Hepatocyte (in vitro differentiated cells): Measurements from ENCODE around the gene SH3RF3. TPM values are rescaled to one million over a fixed set of nuclear protein-coding genes. Genes with fewer than 3 reads are reported as not detected.
A peak's percentile ranks its signal among the peaks of the same experiment; 100 is the strongest.

ENCODE experiments used
- DNase-seq: peaks from one replicate; pipeline ENCODE4 v3.0.0-alpha.2; 2016; ENCODE audit warnings: low spot score
- H2AFZ ChIP-seq: fragments of 200-600 bp; sonication (generic); 2 replicates; pipeline ENCODE4 v1.6.0; 2016; ENCODE audit warnings: antibody characterized with exemption, mild to moderate bottlenecking
- H3K27ac ChIP-seq: fragments of 200-600 bp; sonication (generic); 2 replicates; pipeline ENCODE4 v1.5.1; 2016; ENCODE audit warnings: mild to moderate bottlenecking
- H3K27me3 ChIP-seq: fragments of 200-600 bp; sonication (generic); 2 replicates; pipeline ENCODE4 v1.6.1; 2016
- H3K36me3 ChIP-seq: fragments of 200-600 bp; sonication (generic); replicated peaks from 2 replicates; pipeline ENCODE4 v1.5.1; 2016; ENCODE audit warnings: low read depth; ENCODE audit not compliant: insufficient read depth
- H3K4me1 ChIP-seq: fragments of 200-600 bp; sonication (generic); 2 replicates; pipeline ENCODE4 v1.5.1; 2016; ENCODE audit warnings: mild to moderate bottlenecking, moderate library complexity; ENCODE audit not compliant: insufficient read depth
- H3K4me2 ChIP-seq: fragments of 200-600 bp; sonication (generic); 2 replicates; pipeline ENCODE4 v1.6.0; 2016
- H3K4me3 ChIP-seq: fragments of 200-600 bp; sonication (generic); 2 replicates; pipeline ENCODE4 v1.5.1; 2016; ENCODE audit warnings: mild to moderate bottlenecking
- H3K79me2 ChIP-seq: fragments of 200-600 bp; sonication (generic); 2 replicates; pipeline ENCODE4 v1.6.0; 2017; ENCODE audit warnings: mild to moderate bottlenecking
- H3K9me2 ChIP-seq: fragments of 200-600 bp; sonication (generic); replicated peaks from 2 replicates; pipeline ENCODE4 v1.6.0; 2017; ENCODE audit warnings: mild to moderate bottlenecking; ENCODE audit not compliant: insufficient read depth
- H3K9me3 ChIP-seq: fragments of 200-600 bp; sonication (generic); 2 replicates; pipeline ENCODE4 v1.5.1; 2016; ENCODE audit warnings: low read depth, mild to moderate bottlenecking
- H4K20me1 ChIP-seq: fragments of 200-600 bp; sonication (generic); 2 replicates; pipeline ENCODE4 v1.6.0; 2016; ENCODE audit warnings: mild to moderate bottlenecking; ENCODE audit not compliant: insufficient read depth, poor library complexity, severe bottlenecking
- EZH2 ChIP-seq: fragments of 200-600 bp; sonication (generic); IDR thresholded peaks from 2 replicates; pipeline ENCODE4 v1.6.1; 2016; ENCODE audit warnings: antibody characterized with exemption, mild to moderate bottlenecking, borderline replicate concordance
- EZH2phosphoT487 ChIP-seq: fragments of 200-600 bp; sonication (generic); IDR thresholded peaks from one replicate; pipeline ENCODE4 v1.6.1; 2018; ENCODE audit warnings: antibody characterized with exemption, mild to moderate bottlenecking, low read depth, moderate library complexity; ENCODE audit not compliant: unreplicated experiment, severe bottlenecking
- WGBS: methylation state at CpG from one replicate; pipeline ENCODE4 v1.1.6; 2016; ENCODE audit warnings: low lambda C conversion rate; ENCODE audit errors: missing lambda C conversion rate; 5-methylcytosine and 5-hydroxymethylcytosine counted together
- polyA plus RNA-seq: library from polyadenylated mRNA; unstranded; fragments of >200 nt; fragmentation: Nextera tagmentation; extraction: Ambion mirVana; gene quantifications from 2 replicates; pipeline ENCODE4 v1.2.1, GENCODE V29; 2016
- total RNA-seq: library from RNA; depleted of rRNA; stranded (reverse); fragments of >200 nt; gene quantifications from 2 replicates; pipeline ENCODE4 v1.2.3, GENCODE V29; 2014
- TF ChIP-seq, protein P1 (sequence below): fragments of 200-600 bp; sonication (generic); IDR thresholded peaks from 2 replicates; pipeline ENCODE4 v1.5.1; 2016; ENCODE audit warnings: antibody characterized with exemption, mild to moderate bottlenecking; ENCODE audit not compliant: poor library complexity

Gene SH3RF3
- total and polyA plus RNA-seq, 2 experiments from 2014 or later: 1.9 to 2.1 TPM

DNA sequence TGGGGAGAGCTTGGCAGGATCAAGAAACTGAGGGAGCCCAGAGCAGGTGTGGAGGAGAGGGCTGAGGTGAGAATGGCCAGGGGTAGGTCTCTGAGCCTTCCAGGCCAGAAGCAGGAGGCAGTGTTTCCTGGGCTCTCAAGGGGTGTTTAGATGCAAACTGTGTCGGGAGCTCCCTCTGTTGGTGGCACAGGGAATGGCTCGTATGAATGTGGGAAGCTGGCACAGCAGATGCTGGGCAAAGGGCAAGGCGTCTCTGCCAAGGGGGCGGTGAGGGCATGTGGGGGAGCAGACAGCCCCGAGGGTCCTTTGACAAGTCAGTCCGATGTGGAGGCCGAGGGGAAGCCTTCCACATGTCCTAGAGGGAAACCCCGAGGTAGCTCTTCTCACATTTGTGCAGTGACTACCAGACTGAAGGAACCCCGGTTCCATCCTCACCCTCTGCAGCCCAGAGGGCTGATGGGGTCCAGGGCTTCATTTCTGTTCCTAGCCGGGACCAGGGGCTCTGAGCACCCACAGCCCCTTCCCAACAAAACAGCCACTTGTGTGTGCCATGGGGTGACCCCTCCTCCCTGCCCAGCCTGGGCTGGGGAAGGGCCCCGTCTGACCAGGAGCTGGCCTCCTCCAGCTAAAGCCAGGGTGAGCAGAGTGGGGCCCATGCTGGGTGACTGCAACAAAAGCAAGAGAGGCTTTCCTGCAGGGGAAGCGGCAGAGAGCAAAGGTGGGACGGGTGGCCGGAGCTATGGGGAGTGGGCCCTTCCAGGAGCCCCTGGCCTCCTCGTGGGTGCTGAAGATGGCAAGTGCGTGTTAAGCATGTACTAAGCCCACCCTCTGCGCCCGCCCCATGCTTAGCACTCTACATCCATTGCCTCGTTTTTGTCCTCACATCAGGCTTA, 381.4 kb downstream of the SH3RF3 start:
- Histone ChIP-seq H2AFZ (no peak overlapping the region), H3K9me2 (no peaks in the 10 kb centered on the region), H3K4me1 (no peaks in the 10 kb centered on the region), H3K9me3 (no peaks in the 10 kb centered on the region), H3K4me2 (no peak overlapping the region), H4K20me1 (no peaks in the 10 kb centered on the region), H3K36me3 (no peaks in the 10 kb centered on the region), H3K4me3 (no peak overlapping the region), H3K27me3 (no peaks in the 10 kb centered on the region), H3K27ac (no peak overlapping the region), H3K79me2 (no peaks in the 10 kb centered on the region)
- 46% methylated on average over 15 of the region's 19 CpGs for WGBS
- DNase-seq: peak; percentile 84
- no peak for TF ChIP-seq EZH2phosphoT487
- TF ChIP-seq, protein P1, sequence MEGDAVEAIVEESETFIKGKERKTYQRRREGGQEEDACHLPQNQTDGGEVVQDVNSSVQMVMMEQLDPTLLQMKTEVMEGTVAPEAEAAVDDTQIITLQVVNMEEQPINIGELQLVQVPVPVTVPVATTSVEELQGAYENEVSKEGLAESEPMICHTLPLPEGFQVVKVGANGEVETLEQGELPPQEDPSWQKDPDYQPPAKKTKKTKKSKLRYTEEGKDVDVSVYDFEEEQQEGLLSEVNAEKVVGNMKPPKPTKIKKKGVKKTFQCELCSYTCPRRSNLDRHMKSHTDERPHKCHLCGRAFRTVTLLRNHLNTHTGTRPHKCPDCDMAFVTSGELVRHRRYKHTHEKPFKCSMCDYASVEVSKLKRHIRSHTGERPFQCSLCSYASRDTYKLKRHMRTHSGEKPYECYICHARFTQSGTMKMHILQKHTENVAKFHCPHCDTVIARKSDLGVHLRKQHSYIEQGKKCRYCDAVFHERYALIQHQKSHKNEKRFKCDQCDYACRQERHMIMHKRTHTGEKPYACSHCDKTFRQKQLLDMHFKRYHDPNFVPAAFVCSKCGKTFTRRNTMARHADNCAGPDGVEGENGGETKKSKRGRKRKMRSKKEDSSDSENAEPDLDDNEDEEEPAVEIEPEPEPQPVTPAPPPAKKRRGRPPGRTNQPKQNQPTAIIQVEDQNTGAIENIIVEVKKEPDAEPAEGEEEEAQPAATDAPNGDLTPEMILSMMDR: peak; percentile 78

DNA sequence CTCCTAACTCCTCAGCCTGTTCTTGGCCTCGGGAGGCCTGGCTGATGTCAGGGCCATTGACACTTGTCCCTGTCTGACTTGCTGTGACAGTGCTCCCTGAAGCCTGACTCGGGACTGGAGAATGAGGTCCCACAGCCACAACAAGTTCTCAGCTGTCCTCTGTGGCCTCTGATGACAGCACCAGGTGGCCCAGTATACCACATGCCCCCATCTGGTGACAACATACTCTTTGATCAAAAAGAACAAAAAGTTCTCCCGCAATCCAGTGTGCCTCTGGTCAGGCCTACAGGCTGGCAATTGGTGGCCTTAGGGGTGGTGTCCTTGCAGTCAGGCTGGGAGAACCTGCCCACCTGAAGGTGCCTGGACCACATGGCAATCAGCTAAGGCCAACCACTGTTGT, 382.2 kb downstream of the SH3RF3 start:
- H4K20me1 ChIP-seq: no peaks in the 10 kb centered on the region
- no peak overlapping the region for H3K4me3 ChIP-seq
- no peak overlapping the region for H3K27ac ChIP-seq
- 83% methylated on average over 3 of the region's 3 CpGs for WGBS
- H3K4me1 ChIP-seq: no peaks in the 10 kb centered on the region
- no peaks in the 10 kb centered on the region for H3K27me3 ChIP-seq
- H3K4me2 ChIP-seq: no peak overlapping the region
- H3K36me3 ChIP-seq: no peaks in the 10 kb centered on the region
- no peak for TF ChIP-seq EZH2phosphoT487
- TF ChIP-seq, protein P1: no peak
- H2AFZ ChIP-seq: no peak overlapping the region
- H3K9me3 ChIP-seq: no peaks in the 10 kb centered on the region
- no peak for DNase-seq
- H3K79me2 ChIP-seq: no peaks in the 10 kb centered on the region
- no peaks in the 10 kb centered on the region for H3K9me2 ChIP-seq

DNA sequence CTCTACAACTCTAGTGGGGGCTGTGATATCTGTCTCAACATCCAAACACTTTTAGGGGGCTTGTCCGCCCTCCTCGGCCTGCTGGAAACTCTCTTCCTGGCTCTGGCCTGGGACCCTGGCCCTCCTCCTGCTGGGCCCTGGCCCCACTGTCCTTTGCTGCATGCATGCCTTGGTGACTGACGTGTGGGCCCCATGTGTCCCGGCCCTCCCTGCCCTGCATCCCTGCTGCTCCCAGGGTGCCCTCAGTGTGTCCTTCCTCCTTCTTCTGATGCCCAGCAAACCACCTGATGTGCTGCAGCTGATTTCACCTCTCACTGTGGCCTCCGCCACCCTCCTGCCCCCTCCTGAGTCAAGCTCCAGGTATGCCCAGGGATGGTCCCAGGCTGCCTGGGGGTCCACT, 383.1 kb downstream of the SH3RF3 start:
- H3K4me3 ChIP-seq: no peak overlapping the region
- H3K27me3 ChIP-seq: no peaks in the 10 kb centered on the region
- H2AFZ ChIP-seq: no peak overlapping the region
- H3K9me3 ChIP-seq: no peaks in the 10 kb centered on the region
- no peaks in the 10 kb centered on the region for H3K4me1 ChIP-seq
- H3K4me2 ChIP-seq: no peak overlapping the region
- no peaks in the 10 kb centered on the region for H3K79me2 ChIP-seq
- WGBS: 94% methylated on average over 4 of the region's 5 CpGs
- no peak overlapping the region for H3K27ac ChIP-seq
- no peak for DNase-seq
- no peaks in the 10 kb centered on the region for H3K36me3 ChIP-seq
- no peak for TF ChIP-seq EZH2phosphoT487
- no peak for TF ChIP-seq EZH2
- TF ChIP-seq, protein P1: no peak
- H4K20me1 ChIP-seq: no peaks in the 10 kb centered on the region
- no peaks in the 10 kb centered on the region for H3K9me2 ChIP-seq
